Muscle of leg (tissue), 11 donors: ENCODE measurements around the gene THRB. TPM values are rescaled to one million over a fixed set of nuclear protein-coding genes. Genes with fewer than 3 reads are reported as not detected.

Experiments
- DNase-seq: peaks from one replicate; pipeline ENCODE4 v3.0.0; 2013
- H3K27ac ChIP-seq: one replicate; pipeline ENCODE4 v1.5.1; 2013; ENCODE audit warnings: mild to moderate bottlenecking, low read length, control low read depth
- H3K27me3 ChIP-seq: one replicate; pipeline ENCODE4 v1.6.1; 2013; ENCODE audit warnings: low read length; ENCODE audit not compliant: control insufficient read depth, insufficient read depth
- H3K36me3 ChIP-seq: one replicate; pipeline ENCODE4 v1.6.1; 2013; ENCODE audit warnings: low read length; ENCODE audit not compliant: control insufficient read depth, insufficient read depth
- H3K4me1 ChIP-seq: one replicate; pipeline ENCODE4 v1.6.1; 2013; ENCODE audit warnings: low read length; ENCODE audit not compliant: control insufficient read depth, insufficient read depth
- H3K4me3 ChIP-seq: one replicate; pipeline ENCODE4 v1.5.1; 2013; ENCODE audit warnings: low read length, control low read depth
- H3K9me3 ChIP-seq: replicated peaks from 2 replicates; pipeline ENCODE4 v1.6.1; 2013; ENCODE audit warnings: low read depth, low read length; ENCODE audit not compliant: control insufficient read depth
- WGBS: methylation state at CpG from one replicate; pipeline ENCODE4 v1.1.5; 2013; ENCODE audit warnings: missing lambda C conversion rate; ENCODE audit not compliant: insufficient coverage; 5-methylcytosine and 5-hydroxymethylcytosine counted together
- polyA plus RNA-seq, 8 donors: library from polyadenylated mRNA; unstranded; fragments of 120-200 nt; gene quantifications; one replicate each; pipeline versions ENCODE4 v1.2.1 to v1.2.3, GENCODE V29; 2013; ENCODE audit warnings: inconsistent platforms in 1 of 8, low replicate concordance in 1 of 8; ENCODE audit not compliant: insufficient read length in 8 of 8, insufficient read depth in 1 of 8
- total RNA-seq: library from RNA; stranded (reverse); fragments of 120-200 nt; gene quantifications from one replicate; pipeline ENCODE4 v1.2.4, GENCODE V29; 2013

Gene THRB
- total and polyA plus RNA-seq, 9 donors, result 0.33 to 3.1 (median 1.7) TPM

DNA sequence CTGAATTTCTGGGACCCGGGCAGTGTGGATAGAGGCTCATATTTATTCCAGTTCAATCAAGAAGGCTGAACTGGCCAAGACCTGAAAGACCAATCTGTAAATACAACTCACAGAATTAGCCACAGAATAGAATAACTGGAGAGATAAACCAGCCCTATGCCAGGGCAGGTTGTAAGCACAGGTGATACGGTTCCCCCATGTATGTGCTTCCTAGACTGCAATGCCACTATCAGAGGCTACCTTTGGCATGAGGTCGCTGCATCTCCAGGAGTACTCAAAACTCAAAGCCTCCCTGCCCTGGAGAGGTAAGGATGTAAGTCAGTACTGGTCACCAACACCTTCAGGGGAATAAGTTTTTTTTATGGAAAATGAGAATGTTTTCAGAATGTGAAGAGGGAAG lies 314.0 kb downstream of the THRB start:
- no peaks in the 10 kb centered on the region for H3K9me3 ChIP-seq
- H3K4me3 ChIP-seq, result no peak overlapping the region
- H3K27me3 ChIP-seq, result no peaks in the 10 kb centered on the region
- H3K27ac ChIP-seq, result no peak overlapping the region
- no CpG with 5 or more reads among the region's 3 CpGs for WGBS
- DNase-seq, result no peak
- H3K4me1 ChIP-seq, result no peaks in the 10 kb centered on the region
- no peaks in the 10 kb centered on the region for H3K36me3 ChIP-seq

DNA sequence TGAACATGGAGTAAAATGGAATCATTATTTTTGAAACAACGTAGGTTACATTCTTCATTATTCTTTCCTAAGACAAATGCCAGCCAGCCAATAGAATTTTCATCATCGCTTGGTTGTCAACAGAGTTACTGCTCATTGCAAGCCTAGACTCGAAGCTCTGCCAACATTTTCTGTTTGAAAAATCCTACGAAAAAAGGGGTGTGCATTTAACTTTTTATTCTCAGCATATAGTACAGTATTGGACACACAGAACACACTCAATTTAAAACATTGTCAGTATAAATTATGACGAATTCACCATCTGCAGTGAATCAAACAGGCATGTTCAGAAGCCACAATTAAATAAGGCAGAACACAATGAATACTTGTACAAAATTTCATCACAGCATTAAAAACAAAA lies 317.4 kb downstream of the THRB start:
- DNase-seq, result no peak
- Histone ChIP-seq H3K4me3 (no peak overlapping the region), H3K27me3 (no peaks in the 10 kb centered on the region), H3K9me3 (no peaks in the 10 kb centered on the region), H3K4me1 (no peaks in the 10 kb centered on the region), H3K36me3 (no peaks in the 10 kb centered on the region), H3K27ac (no peak overlapping the region)
- 100% methylated on average over 1 of the region's 5 CpGs for WGBS

DNA sequence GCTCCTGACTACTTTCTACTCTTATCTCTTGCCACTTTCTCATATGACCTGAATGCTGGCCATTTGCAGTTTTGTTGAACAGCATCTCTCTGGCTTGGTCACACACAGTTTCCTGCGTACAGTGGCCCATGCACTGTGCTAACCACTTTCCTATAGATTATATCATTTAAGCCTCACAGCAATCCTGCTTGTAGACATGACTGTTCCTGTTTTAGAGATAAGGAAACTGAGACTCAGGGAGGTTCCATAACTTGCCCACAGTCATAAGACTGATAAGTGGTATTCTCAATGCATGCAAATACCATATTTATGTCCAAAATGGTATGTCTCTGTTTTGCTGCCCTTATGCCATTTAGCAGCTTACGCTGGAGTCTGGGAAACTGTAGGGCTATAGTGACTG lies 320.0 kb downstream of the THRB start:
- H3K4me1 ChIP-seq, result no peaks in the 10 kb centered on the region
- H3K4me3 ChIP-seq, result no peak overlapping the region
- DNase-seq, result no peak
- H3K36me3 ChIP-seq, result no peaks in the 10 kb centered on the region
- no peak overlapping the region for H3K27ac ChIP-seq
- H3K27me3 ChIP-seq, result no peaks in the 10 kb centered on the region
- no peaks in the 10 kb centered on the region for H3K9me3 ChIP-seq
- no CpG with 5 or more reads among the region's 2 CpGs for WGBS

DNA sequence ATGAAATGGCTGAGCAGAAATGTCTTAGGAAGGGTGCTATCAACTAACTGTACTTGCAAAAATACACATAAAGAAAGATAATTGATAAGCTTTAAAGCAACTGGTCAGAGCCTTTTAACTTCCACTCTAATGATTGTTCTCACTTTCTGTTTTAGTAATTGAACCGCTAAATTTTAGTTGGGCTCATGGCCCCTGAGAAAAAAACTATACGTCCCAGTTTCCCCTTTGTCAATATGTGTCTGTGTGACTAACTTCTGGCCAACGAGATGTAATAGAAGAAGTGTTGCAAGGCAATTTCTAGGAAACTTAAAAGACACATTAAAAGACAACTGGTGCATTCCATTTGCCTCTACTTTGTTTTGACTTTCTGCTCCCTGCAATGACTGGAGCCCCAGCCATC lies 325.7 kb downstream of the THRB start:
- no peaks in the 10 kb centered on the region for H3K27me3 ChIP-seq
- H3K27ac ChIP-seq, result no peak overlapping the region
- H3K9me3 ChIP-seq, result no peaks in the 10 kb centered on the region
- H3K4me1 ChIP-seq, result no peaks in the 10 kb centered on the region
- H3K4me3 ChIP-seq, result no peak overlapping the region
- DNase-seq, result no peak
- WGBS, result no CpG with 5 or more reads among the region's 3 CpGs
- H3K36me3 ChIP-seq, result no peaks in the 10 kb centered on the region

DNA sequence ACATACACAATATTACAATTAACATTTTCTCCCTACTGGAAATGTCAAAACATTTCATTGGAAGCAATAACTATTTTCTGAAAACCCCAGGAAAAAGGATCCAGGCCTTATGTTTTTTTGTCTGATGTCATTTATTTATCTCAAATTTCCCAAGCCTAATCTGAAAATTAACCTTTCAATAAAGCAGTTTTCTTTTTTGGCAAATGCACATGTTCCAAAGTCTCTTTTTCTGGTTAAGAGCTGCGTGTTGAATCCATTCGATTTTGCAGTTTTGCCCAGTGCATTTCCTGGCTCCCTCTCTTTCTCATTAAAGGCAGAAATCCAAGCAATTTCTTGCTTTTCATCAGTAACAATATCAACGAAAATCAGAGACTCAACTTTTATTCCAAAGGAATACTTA lies 327.2 kb downstream of the THRB start:
- WGBS, result 33% methylated on average over 2 of the region's 3 CpGs

DNA sequence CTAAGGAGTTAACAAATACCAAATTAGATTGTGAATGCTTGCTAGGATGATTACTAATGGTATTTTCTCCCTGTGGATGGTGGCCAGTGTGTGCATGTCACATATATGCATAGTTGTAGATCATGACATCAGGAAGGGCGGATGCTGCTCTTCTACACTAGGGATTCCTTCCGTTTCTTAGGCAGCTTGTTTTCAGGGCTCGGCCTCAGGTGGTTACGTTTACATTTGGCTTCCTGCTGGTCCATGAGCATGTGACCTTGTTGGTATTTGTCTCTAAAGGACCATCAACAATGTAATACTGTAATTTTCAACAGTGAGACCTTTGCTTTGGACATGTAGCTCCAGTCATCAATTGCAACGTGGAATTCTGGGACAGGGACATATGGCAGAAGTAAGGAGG lies 328.1 kb downstream of the THRB start:
- WGBS, result no CpG with 5 or more reads among the region's 5 CpGs
- DNase-seq, result no peak
- Histone ChIP-seq H3K4me1 (no peaks in the 10 kb centered on the region), H3K4me3 (no peak overlapping the region), H3K9me3 (no peaks in the 10 kb centered on the region), H3K27ac (no peak overlapping the region), H3K36me3 (no peaks in the 10 kb centered on the region), H3K27me3 (no peaks in the 10 kb centered on the region)

More for the DNA sequence above, 327.2 kb downstream of the THRB start:
- H3K4me1 ChIP-seq, result no peaks in the 10 kb centered on the region
- DNase-seq, result peak; percentile 61
- H3K4me3 ChIP-seq, result no peak overlapping the region
- H3K27ac ChIP-seq, result no peak overlapping the region
- no peaks in the 10 kb centered on the region for H3K9me3 ChIP-seq
- H3K36me3 ChIP-seq, result no peaks in the 10 kb centered on the region
- H3K27me3 ChIP-seq, result no peaks in the 10 kb centered on the region

DNA sequence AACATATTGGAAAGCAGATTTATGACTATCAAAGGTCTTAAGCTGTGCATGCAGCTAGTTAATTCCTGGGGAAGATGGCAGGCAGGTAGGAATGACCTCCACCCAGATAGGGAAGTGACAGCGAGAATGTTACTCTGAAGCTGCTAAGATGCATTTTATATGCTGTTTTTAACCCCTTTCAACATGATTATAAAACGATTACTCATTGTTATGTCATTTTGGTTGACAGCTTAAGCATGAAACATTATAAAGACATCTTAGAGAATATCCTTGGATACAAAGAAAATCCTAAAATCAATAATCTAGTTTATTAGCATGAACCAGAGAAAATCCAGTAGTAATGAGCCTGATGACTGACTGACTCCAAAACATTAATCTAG lies 329.1 kb downstream of the THRB start:
- H3K36me3 ChIP-seq, result no peaks in the 10 kb centered on the region
- WGBS, result no CpG with 5 or more reads among the region's 2 CpGs
- H3K27me3 ChIP-seq, result no peaks in the 10 kb centered on the region
- no peak overlapping the region for H3K4me3 ChIP-seq
- DNase-seq, result no peak
- no peaks in the 10 kb centered on the region for H3K9me3 ChIP-seq
- no peaks in the 10 kb centered on the region for H3K4me1 ChIP-seq
- H3K27ac ChIP-seq, result no peak overlapping the region

DNA sequence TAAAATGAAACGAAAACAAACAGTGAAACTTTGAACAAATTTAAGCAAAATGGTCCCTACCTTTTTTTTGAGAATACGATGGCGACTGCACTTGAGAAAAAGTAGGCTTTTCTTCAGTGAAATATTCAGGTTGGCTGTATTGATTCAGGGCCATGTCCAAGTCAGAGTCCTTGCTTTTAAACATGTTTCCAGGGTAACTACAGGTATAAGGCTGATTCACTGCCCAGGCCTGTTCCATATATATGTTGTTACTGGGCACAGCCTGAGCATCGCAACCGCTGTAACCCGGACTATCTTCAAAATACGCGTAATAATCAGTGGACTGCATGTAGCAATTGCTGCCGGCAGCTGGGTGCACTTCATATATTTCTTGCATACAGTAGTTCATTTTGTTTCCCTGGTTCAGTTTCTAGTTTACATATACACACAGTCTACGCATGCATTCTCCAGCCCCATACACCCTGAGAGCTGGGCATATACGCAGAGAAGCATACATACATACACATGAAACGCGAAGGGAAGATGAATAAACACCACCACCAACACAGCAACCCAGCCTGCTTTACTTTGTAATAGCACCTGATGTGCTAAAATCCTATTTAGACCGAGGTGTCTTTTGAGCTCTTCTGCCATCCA lies 329.6 kb downstream of the THRB start:
- 94% methylated on average over 12 of the region's 14 CpGs for WGBS
- no peaks in the 10 kb centered on the region for H3K9me3 ChIP-seq
- no peak overlapping the region for H3K27ac ChIP-seq
- no peaks in the 10 kb centered on the region for H3K4me1 ChIP-seq
- no peak overlapping the region for H3K4me3 ChIP-seq
- no peaks in the 10 kb centered on the region for H3K36me3 ChIP-seq
- no peak for DNase-seq
- no peaks in the 10 kb centered on the region for H3K27me3 ChIP-seq

DNA sequence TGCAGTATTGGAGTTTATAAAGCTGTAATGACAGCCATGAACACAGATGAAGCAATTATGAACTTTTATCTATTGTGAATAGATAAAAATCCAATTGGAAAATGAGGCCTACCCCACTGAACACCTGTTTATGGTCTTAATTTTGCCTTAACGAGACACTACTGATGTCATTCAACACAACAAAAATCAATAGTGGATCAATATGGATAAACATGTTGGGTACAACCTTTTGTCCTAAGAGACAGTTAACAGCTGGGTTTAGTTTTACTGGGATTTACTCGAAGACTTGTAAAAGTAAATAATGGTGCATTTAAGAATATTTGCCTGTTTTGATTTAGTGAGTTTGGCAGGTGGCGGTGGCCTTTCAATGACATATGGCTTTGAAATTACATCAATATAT lies 331.7 kb downstream of the THRB start:
- H3K9me3 ChIP-seq, result no peaks in the 10 kb centered on the region
- H3K36me3 ChIP-seq, result no peaks in the 10 kb centered on the region
- no peak overlapping the region for H3K4me3 ChIP-seq
- no CpG with 5 or more reads among the region's 3 CpGs for WGBS
- H3K27ac ChIP-seq, result no peak overlapping the region
- no peaks in the 10 kb centered on the region for H3K27me3 ChIP-seq
- H3K4me1 ChIP-seq, result no peaks in the 10 kb centered on the region
- DNase-seq, result no peak

DNA sequence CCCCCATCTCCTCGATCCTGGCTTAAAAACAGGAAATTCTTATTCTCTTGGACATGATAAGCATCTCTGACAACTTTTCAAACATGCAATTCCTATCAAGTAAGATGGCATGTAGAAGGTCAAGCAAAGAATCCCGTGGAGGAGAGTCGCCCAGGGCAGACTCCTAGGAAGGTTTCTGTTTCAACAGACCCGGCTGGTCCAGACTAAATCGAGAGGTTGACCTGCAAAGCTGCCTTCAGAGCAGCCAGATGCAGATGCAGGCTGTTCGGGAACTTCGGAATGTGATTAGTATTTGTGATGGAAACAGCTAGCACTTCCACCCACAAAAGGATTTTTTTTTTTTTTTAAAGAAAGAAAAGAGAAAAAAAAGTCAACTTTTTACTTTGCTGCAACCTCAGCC lies 332.8 kb downstream of the THRB start:
- no peaks in the 10 kb centered on the region for H3K36me3 ChIP-seq
- H3K4me1 ChIP-seq, result no peaks in the 10 kb centered on the region
- no peak for DNase-seq
- H3K4me3 ChIP-seq, result no peak overlapping the region
- no peaks in the 10 kb centered on the region for H3K27me3 ChIP-seq
- H3K27ac ChIP-seq, result no peak overlapping the region
- no peaks in the 10 kb centered on the region for H3K9me3 ChIP-seq
- 60% methylated on average over 4 of the region's 7 CpGs for WGBS
